Suppressor macrophage (primary cell): ENCODE data around the gene ACVR2B.
A peak's percentile ranks its signal among the peaks of the same experiment; 100 is the strongest.

ENCODE experiments used
- DNase-seq, 4 experiments: peaks; one replicate each; pipeline ENCODE4 v3.0.0-alpha.2; 2020 to 2022

Gene ACVR2B

DNA sequence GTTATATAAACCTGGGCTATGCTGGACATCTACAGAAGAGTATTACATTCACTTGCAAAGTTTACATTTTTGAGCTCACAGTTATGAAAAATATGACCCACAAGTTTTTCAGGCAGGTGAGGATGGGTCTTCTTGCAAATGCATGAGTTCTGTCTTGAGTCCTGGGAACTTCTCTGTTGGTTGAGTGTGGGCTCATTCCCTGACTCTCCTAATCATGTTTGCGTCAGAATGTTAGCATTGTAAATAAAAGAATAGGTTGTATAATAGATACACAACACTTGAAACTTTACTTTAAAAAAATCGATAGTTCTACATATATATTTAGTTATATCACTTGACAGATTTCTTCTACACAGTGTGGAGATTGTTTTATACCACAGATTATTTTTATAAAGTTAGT, 35.3 kb downstream of the ACVR2B start:
- no peak for DNase-seq

DNA sequence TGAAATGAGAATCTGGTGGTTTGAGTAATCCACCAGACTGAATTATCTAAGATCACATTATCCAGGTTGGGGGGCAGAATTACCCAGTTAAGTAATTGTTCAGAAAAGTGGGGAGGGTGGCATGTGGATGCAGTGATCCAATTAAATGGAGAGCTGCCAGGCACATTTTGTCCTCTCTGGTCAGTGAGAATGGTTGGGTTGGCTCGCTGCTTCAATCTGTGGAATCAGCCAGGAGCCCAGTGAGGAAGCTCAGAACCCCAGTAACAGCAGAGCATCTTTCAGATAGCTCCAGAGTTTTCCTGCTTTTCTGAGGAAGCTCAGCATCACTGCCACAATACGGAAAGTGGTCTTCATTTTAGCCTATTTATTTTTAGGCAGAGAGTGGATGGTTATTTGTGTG, 36.1 kb downstream of the ACVR2B start:
- DNase-seq, result no peak

- DNase-seq, result no peak
These were observed 36.8 kb downstream of the ACVR2B start for GRCh38 chr3:38490281-38491030.

- no peak for DNase-seq
These were observed 37.5 kb downstream of the ACVR2B start for GRCh38 chr3:38491215-38491614.

- DNase-seq, result peak in 1 of 4 experiments; percentile 8
These were observed 39.3 kb downstream of the ACVR2B start for GRCh38 chr3:38493031-38493430.

DNA sequence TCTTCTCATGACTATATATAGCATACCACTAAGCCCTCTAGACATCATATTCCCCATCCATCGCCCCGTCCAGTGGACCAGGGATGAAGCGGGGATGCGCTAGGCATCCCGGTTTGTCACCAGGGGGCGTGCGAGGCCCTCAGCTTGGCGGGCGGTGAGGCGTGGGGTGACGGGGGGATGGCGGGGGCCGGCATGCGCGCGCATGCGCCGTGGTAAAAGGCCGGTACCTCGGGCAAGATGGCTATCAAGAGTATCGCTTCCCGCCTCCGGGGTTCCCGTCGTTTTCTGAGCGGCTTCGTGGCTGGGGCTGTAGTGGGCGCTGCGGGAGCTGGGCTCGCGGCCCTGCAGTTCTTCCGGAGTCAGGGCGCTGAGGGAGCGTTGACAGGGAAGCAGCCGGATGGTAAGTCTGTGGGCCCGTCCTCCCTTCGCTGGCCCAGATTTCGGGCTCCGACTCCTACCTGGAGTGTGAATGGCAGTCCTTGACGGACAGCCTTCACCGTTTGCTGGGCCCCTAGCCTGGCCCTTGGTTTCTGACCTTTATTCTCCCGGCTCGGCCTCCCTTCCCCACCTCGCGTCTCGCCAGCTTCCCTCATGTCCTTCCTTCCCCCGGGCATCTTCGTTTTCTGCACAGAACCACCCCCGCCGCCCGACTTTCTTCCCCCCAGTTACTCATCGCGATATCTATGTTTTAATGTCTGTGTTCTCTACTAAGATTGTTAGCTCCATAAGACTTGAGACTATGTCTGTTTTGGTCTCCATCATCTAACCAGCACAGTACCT, 42.6 kb downstream of the ACVR2B start, which contains the start of gene EXOG:
Gene EXOG (plus strand): TSS at position 210 of the 780 bp plus-strand sequence. CDS start 28 bp downstream, at position 238.
- peak; percentile 95 to 98 (median 96) for DNase-seq

DNA sequence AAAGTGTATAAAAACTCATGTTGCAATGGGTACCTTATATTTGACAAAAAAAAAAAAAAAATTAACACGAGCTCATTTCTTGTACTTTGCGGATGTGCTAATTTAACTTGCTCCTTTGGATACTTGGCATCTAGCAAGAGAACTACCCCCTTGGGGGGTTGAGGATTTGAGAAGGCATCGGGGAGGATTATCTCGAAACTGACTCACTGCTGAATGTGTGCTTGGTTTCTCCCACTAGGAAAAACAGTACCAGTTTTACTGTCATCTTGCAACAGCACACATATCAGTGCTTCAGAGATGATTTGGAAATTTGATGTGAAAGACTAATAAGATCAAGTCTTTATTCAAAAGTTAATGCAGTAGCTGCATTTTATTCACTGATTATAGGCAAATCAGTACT, 43.3 kb downstream of the ACVR2B start:
- DNase-seq, result no peak

DNA sequence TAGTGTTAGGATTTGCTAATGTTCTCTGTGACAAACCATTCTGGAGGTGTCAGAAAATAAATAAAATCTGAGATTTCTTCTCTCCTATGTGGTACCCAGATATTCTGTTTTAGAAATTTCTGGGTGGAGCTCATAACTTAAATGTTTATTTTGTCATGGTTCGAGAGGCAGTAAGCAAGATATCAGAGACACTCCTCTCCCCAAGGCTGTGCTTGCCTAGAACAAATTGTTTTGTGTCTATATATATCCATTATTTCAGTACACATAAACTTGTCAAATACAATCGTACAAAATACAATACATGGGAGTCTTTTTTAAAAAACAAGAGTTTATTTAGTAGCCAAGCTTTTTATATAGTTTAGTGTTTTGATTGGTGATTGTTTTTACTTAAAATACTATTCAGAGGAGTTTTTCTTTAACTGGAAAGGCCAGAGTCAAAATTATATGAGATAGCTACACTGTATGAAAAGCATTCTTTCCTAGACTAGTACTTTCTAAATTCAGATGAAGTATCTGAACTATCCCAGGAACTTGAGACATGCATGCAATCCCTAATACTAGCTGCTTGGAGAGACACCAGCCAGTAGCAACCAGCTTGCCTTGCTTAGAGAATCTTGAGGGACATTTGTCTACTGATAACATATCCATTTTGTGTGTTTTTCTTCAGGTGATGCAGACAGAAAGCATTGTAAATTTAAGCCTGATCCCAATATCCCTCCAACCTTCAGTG, 47.2 kb downstream of the ACVR2B start:
- no peak for DNase-seq

- DNase-seq, result no peak
These were observed 53.4 kb downstream of the ACVR2B start for GRCh38 chr3:38507120-38507519.

GRCh38 chr3:38509732-38510131, 56.0 kb downstream of the ACVR2B start:
- DNase-seq, result no peak

- DNase-seq, result peak in 2 of 4 experiments; percentile 22 to 28
These were observed 56.9 kb downstream of the ACVR2B start for GRCh38 chr3:38510631-38511030.

GRCh38 chr3:38511546-38511945, 57.9 kb downstream of the ACVR2B start:
- DNase-seq, result no peak

GRCh38 chr3:38515367-38515766, 61.7 kb downstream of the ACVR2B start:
- no peak for DNase-seq

DNA sequence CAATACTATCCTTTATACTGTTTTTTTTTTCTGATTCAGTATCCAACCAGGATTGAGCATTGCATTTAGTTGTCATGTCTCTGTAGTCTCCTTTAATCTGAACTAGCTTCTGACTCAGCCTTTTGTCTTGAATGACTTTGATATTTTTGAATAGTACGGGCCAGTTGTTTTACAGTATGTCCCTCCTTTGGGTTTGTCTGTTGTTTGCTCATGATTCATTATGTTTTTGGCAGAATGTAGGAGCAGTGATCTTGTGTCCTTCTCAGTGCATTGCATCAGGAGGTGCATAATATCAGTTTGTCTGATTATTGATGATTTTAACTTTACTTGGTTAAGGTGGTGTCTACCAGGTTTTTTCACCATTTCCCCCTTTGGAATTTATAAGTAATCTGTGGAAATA, 63.0 kb downstream of the ACVR2B start:
- DNase-seq, result no peak

GRCh38 chr3:38519000-38519399, 65.3 kb downstream of the ACVR2B start:
- DNase-seq, result no peak

- DNase-seq, result no peak
These were observed 66.0 kb downstream of the ACVR2B start for GRCh38 chr3:38519651-38520050.

- peak; percentile 69 to 77 (median 74) for DNase-seq
These were observed 67.8 kb downstream of the ACVR2B start for GRCh38 chr3:38521391-38521987.

DNA sequence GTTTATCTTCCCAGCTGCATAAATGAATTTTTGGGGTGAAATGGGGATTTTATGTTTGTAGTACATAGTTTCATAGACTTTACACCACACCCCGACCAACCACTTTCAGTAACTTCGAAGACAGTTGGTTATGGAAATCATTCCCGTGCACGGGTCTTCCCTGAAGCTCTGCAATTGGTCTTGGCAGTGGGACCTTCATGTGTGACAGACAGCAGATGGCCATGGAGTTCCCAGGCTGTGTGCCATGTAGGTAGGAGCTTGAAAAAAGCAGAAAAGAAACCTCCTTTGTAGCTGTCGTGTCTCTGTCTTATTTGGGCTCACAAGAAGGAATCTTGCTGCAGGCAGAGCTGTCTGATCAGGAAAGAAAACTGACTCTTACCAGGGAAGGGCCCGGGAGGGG, 68.3 kb downstream of the ACVR2B start:
- DNase-seq, result no peak

- DNase-seq, result no peak
These were observed 70.5 kb downstream of the ACVR2B start for GRCh38 chr3:38524141-38524739.

- DNase-seq, result no peak
These were observed 73.1 kb downstream of the ACVR2B start for GRCh38 chr3:38526792-38527191.

DNA sequence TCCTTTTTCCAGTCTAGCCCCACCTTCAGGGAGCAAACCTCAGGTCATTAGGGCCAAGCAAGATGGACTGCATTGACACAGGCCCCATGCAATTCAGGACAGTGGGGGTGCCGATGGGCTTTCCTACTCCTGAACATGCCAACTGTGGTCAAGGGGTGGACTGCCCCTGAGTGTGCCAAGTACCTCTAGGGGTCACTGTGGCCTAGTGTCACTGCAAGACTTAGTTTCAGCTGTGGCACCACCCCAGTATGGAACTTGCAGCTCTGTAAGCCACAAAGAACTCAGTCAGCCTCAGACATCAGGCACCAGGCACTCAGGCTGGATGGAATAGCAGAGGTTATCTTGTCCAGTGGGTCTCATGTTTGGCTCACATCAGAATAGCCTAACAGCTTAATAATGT, 74.8 kb downstream of the ACVR2B start:
- DNase-seq, result peak; percentile 3 to 24 (median 12)

DNA sequence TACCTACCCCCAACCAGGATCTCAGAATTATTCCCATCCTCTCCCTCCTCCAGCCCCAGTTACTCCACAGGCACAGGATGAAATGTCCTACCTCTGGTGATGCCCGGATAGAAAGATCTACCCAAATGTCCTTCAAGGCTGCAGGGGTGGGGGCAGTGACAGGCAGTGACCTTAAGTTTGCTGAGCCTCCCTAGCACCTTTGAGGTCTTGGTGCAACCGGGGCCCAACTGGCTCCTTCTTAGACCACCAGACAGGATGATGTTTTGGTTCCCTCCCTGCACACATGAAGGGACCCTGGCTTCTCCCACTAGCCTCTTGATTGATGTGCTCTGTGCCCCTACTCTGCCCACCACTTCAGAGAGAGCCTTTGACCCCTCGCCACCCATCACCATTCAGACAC, 78.8 kb downstream of the ACVR2B start:
- no peak for DNase-seq
